ENCODE measurements around the gene LAMB3. TPM values are rescaled to one million over a fixed set of nuclear protein-coding genes. Genes with fewer than 3 reads are reported as not detected.

Gene LAMB3
- polyA plus RNA-seq, 1 of the 3 experiments (the other 2 are of a cell fraction): 18.0 TPM

GRCh38 chr1:209678981-209679539 lies 26.8 kb upstream of the LAMB3 start:
- no peak overlapping the region for H3K4me2 ChIP-seq
- no peaks in the 10 kb centered on the region for H3K36me3 ChIP-seq (replicated peaks in 1 of 2; ENCODE audit: control insufficient read depth in 1 of 2, insufficient read depth in 2 of 2, low read length in 1 of 2)
- no peaks in the 10 kb centered on the region for H4K20me1 ChIP-seq (ENCODE audit: insufficient read depth)
- H3K79me2 ChIP-seq (ENCODE audit: insufficient read depth): no peaks in the 10 kb centered on the region
- H3K27me3 ChIP-seq (ENCODE audit: insufficient read depth): no peaks in the 10 kb centered on the region
- H3K9me2 ChIP-seq: no peaks in the 10 kb centered on the region
- DNase-seq: no peak
- WGBS (ENCODE audit: low lambda C conversion rate): 72% methylated on average over 4 of the region's 4 CpGs
- no peak overlapping the region for H2AFZ ChIP-seq (ENCODE audit: low read depth)
- POLR2A ChIA-PET: no interaction called here
- H3K27ac ChIP-seq (ENCODE audit: low read depth in 2 of 2, low read length in 1 of 2): no peak overlapping the region
- H3F3A ChIP-seq (replicated peaks; ENCODE audit: insufficient read depth): no peaks in the 10 kb centered on the region
- H3K4me1 ChIP-seq (ENCODE audit: control insufficient read depth in 1 of 2, insufficient read depth in 2 of 2, low read depth in 1 of 2, low read length in 1 of 2): peaks cover under 1 to 13% of the 10 kb centered on the region in 2 experiments; a peak in 2 of 4 replicates
- TF ChIP-seq USF1 (IDR thresholded peaks at IDR 0.05; ENCODE audit: borderline replicate concordance, low read depth) (no peak), FOXM1 (IDR thresholded peaks at IDR 0.05; ENCODE audit: low read depth) (no peak), POLR2AphosphoS5 (IDR thresholded peaks at IDR 0.05; ENCODE audit: low read depth, low read length) (no peak), ZBTB33 (IDR thresholded peaks at IDR 0.05; ENCODE audit: borderline replicate concordance, low read depth) (no peak), CHD2 (IDR thresholded peaks at IDR 0.05; ENCODE audit: low read length, partially characterized antibody) (no peak), FOXJ3 (CRISPR knock-in tag; IDR thresholded peaks at IDR 0.05) (no peak), EP300 (IDR thresholded peaks at IDR 0.05; ENCODE audit: borderline replicate concordance in 1 of 2, low read depth in 1 of 2, low read length in 1 of 2) (no peak), FOSL2 (IDR thresholded peaks at IDR 0.05; ENCODE audit: borderline replicate concordance, low read depth) (no peak), MEF2A (IDR thresholded peaks at IDR 0.05; ENCODE audit: borderline replicate concordance, low read depth) (no peak), RCOR1 (IDR thresholded peaks at IDR 0.05; ENCODE audit: low read length) (no peak), YY1 (IDR thresholded peaks at IDR 0.05; ENCODE audit: low read depth) (no peak), TEAD4 (IDR thresholded peaks at IDR 0.05; ENCODE audit: borderline replicate concordance, insufficient read depth) (no peak), ELF1 (IDR thresholded peaks at IDR 0.05) (no peak)
- TF ChIP-seq, protein P1, sequence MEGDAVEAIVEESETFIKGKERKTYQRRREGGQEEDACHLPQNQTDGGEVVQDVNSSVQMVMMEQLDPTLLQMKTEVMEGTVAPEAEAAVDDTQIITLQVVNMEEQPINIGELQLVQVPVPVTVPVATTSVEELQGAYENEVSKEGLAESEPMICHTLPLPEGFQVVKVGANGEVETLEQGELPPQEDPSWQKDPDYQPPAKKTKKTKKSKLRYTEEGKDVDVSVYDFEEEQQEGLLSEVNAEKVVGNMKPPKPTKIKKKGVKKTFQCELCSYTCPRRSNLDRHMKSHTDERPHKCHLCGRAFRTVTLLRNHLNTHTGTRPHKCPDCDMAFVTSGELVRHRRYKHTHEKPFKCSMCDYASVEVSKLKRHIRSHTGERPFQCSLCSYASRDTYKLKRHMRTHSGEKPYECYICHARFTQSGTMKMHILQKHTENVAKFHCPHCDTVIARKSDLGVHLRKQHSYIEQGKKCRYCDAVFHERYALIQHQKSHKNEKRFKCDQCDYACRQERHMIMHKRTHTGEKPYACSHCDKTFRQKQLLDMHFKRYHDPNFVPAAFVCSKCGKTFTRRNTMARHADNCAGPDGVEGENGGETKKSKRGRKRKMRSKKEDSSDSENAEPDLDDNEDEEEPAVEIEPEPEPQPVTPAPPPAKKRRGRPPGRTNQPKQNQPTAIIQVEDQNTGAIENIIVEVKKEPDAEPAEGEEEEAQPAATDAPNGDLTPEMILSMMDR (IDR thresholded peaks at IDR 0.05): no peak
- no peak overlapping the region for H3K4me3 ChIP-seq (ENCODE audit: low read depth in 2 of 2, low read length in 1 of 2)
- CTCF ChIA-PET: no interaction called here
- no peaks in the 10 kb centered on the region for H3K9me3 ChIP-seq
- H3K9ac ChIP-seq: no peak overlapping the region
